HG03520 (cell line): ENCODE measurements around the gene ANO7.

Experiments
- ATAC-seq: cut with Tn5 transposase; IDR thresholded peaks from one replicate; pipeline ENCODE4 v1.9.1; 2021; ENCODE audit warnings: mild to moderate bottlenecking, moderate library complexity; ENCODE audit not compliant: unreplicated experiment

ANO7 gene

DNA sequence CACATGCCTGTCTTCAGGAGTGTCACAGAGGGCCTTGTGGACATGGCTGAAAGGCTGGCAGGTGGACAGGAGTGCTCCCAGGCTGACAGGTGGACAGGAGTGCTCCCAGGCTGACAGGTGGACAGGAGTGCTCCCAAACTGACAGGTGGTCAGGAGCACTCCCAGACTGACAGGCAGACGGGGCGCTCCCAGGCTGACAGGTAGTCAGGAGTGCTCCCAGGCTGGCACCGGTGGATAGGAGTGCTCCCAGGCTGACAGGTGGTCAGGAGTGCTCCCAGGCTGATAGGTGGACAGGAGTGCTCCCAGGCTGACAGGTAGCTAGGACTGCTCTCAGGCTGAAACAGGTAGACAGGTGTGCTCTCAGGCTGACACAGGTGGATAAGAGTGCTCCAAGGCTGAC is 16.6 kb downstream of the ANO7 start:
- no peak for ATAC-seq

GRCh38 chr2:241207151-241207550 is 18.7 kb downstream of the ANO7 start:
- no peak for ATAC-seq

DNA sequence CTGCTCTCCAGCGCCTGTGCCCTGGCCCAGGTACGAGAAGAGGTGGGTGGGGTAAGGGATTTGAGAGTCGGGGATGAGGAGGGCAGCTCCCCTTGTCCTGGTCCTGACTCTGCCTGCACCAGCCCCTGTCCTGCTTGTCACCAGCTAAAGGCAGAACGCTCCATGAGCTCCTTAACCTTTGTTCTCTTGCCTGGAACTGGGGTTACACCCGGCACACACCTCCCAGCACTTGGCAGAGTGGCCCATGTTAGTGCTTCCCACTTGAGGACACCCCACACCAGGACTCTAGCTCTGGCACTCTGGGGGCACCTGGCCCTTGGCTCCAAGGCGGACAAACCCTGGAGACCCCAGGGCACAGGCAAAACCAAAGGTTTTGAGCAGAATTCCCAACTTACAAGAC is 19.2 kb downstream of the ANO7 start:
- no peak for ATAC-seq

DNA sequence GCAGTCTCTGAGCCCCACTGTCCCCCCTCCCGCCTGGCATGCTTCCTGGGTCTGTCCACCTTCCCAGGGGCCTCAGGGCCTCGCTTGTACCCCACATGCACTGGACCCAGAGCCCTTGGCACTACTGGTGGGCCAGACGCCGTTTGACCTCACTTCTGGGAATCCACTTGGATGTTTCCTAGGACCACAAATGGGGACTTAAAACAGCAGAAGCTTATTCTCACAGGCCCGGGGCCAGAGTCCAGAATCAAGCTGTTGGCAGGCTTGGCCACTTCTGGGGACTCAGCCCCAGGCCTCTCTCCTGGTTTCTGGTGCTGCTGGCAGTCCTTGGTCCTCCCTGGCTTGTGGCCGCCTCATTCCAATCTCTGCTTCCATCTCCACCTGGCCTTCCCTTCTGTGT is 19.6 kb downstream of the ANO7 start:
- no peak for ATAC-seq

DNA sequence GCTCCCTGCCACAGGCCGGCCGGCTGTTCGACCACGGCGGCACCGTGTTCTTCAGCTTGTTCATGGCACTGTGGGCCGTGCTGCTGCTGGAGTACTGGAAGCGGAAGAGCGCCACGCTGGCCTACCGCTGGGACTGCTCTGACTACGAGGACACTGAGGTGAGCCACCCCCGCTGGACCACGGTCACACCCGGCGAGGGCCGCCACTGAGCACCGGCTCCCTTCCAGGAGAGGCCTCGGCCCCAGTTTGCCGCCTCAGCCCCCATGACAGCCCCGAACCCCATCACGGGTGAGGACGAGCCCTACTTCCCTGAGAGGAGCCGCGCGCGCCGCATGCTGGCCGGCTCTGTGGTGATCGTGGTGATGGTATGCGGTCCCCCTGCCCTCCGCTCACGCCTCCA is 20.8 kb downstream of the ANO7 start:
- no peak for ATAC-seq

GRCh38 chr2:241211276-241211675 is 22.8 kb downstream of the ANO7 start:
- ATAC-seq: no peak

DNA sequence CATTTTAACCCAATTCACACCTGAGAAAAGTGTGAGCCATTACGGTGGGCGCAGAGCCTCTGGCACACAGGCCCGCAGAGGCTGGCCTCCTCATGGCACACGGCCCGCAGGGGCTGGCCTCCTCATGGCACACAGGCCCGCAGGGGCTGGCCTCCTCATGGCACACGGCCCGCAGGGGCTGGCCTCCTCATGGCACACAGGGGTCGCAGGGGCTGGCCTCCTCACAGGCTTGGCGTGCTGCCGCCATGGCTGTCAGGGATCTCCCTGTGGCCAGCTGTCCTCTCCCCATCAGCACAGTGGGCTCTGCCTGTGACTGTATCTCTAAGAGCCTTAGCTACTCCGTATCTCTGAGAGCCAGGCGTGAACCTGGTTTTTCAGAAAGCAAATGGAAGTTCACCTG is 24.6 kb downstream of the ANO7 start:
- no peak for ATAC-seq

GRCh38 chr2:241213567-241213966 is 25.1 kb downstream of the ANO7 start:
- no peak for ATAC-seq

GRCh38 chr2:241214209-241214608 is 25.7 kb downstream of the ANO7 start:
- ATAC-seq: no peak

GRCh38 chr2:241214766-241215165 is 26.3 kb downstream of the ANO7 start:
- no peak for ATAC-seq

DNA sequence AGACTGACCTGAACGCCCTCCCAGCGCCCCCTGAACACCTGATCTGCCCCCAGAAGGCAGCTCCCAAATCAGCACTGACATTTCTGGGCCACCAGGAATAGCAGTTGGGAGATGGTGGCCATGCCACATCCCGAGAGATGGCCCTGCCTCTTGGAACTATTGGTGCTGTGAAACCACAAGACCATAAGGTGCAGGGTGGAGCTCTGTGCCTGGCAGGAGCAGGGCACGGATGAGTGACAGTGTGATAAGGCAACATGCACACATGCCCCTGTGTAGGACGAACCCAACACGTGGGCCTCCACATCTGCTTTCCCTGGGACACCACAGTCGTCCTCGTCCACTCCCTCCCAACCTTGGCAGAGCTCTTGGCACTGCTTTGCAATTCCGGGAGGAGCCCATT is 26.9 kb downstream of the ANO7 start:
- no peak for ATAC-seq

GRCh38 chr2:241216211-241216761 is 27.8 kb downstream of the ANO7 start:
- ATAC-seq: no peak

DNA sequence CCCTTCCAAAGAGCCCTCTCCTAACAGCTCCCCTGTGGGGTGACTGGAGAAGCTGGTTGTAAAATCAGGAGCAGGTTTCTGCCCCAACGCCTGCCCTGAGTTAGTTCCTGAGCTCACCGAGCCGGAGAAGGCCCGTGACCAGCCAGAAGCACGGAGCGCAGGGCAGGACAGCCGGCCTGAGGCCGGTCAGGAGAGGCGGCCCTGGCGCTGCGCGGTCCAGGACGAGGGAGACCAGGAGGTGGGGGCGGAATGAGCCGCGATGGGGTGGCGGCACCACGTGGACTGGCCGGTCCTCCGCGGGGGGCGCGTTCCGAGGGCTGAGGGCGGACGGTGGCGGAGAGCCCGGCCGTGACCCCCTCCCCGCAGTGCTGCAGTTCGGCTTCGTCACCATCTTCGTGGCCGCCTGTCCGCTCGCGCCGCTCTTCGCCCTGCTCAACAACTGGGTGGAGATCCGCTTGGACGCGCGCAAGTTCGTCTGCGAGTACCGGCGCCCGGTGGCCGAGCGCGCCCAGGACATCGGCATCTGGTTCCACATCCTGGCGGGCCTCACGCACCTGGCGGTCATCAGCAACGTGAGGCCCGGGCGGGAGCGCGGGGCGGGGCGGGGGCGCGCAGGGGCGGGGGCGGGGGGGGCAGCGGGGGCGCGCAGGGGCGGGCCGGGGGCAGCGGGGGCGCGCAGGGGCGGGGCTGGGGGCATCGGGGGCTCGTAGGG is 29.0 kb downstream of the ANO7 start:
- no peak for ATAC-seq

DNA sequence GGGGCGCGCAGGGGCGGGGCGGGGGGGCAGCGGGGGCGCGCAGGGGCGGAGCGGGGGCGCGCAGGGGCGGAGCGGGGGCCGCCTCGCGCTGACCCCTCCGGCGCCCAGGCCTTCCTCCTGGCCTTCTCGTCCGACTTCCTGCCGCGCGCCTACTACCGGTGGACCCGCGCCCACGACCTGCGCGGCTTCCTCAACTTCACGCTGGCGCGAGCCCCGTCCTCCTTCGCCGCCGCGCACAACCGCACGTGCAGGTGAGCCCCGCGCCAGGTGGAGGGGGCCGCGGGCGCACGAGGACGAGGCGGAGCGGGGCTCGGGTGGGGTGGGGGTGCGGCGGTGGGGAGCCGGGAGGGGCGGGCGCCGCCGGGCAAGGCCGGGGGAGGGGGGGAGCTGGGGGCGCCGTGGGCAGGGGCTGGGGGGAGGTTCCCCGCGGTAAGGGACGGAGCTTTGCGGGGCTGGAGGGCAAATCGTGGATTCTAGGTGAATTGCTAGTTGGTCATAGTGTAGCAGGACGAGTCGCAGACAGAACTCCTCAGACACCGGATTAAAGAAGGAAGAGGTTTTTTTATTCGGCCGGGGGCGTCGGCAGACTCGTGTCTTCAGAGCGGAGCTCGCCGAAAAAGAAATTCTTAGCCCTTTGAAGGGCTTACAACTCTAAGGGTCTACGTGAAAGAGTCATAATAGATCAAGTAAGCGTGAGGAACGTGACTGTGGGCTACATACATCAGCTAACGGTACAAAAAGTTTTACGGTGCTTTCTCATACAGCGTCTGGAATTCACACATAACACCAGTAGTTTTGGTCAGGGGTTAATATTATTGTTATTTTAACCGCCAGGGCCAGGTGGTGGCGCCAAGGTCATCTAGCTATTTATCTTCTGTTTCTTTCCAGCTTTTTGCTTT is 29.9 kb downstream of the ANO7 start:
- no peak for ATAC-seq

DNA sequence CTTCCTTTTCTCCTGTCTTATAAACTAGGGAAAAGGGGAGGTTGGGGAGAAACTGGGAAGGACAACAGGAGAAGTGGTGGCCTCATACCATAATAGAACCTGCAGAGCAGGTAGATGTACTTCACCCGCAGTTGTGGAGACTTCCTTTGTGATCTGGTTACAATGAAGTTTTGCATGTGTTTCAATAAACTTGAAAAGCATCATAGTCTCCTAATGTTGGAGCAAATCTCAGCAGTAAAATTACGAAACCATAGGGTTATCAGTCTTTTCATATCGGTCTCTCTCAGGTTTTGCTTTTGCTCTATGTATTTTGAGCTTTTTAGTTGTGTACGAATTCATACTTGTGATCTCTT is 30.5 kb downstream of the ANO7 start:
- no peak for ATAC-seq

DNA sequence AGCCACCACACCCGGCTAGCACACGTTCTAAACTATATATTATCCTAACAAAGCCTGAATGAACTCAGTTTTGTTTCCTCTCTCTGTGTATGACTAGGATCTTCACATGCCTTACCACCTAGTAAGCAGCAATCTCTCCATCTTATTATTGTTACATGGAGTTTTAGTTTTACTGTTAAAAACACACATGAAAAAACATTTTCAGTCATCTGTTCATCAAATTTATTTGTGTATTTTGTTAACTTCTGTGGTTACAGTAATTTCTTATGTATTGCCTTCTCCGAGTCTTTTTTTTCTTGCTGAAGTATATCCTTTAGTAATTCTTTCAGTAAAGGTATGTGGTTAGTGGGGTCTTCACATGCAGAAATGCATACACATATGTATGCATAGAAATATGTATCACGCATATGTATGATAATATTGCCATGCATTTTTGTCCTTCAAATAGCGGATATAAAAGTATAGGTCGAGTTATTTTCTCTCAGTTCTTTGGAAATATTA is 31.4 kb downstream of the ANO7 start:
- ATAC-seq: no peak

DNA sequence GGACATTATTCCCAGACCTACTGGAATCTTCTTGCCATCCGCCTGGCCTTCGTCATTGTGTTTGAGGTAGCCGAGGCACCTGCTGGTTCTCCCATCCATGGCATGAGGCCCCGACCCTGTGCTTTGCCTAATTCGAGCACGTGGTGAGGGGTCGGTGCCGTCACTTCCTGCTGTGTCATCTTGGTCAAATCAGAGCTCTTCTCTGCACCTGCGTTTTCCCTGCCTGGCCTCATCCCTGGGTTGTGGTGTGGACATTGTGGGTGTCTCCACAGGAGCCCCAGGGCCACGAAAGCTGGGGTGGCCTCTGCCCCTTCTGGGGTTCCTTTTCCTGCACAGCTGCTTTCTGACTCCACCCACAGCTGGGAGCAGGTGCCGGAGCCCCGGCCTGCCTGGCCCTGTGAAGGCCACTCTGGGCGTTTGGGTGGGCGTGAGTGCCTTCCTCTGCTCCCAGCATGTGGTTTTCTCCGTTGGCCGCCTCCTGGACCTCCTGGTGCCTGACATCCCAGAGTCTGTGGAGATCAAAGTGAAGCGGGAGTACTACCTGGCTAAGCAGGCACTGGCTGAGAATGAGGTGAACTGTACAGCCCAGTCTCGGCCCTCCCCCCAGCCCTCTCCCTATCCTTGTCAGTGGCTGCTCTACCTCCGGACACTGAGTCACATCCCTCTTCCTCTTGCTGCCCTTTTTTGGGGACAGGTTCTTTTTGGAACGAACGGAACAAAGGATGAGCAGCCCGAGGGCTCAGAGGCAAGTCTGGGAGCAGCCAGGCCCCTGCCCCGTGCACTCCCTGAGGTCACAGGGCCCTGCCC is 34.9 kb downstream of the ANO7 start:
- ATAC-seq: no peak

GRCh38 chr2:241224018-241224850 is 35.8 kb downstream of the ANO7 start:
- ATAC-seq: no peak

- no peak for ATAC-seq
Observed at GRCh38 chr2:241224851-241225438, 36.5 kb downstream of the ANO7 start.

- no peak for ATAC-seq
Observed at GRCh38 chr2:241225545-241225944, 37.1 kb downstream of the ANO7 start.
